Keratinocyte (primary cell): ENCODE measurements around the gene MAGI2. TPM values are rescaled to one million over a fixed set of nuclear protein-coding genes. Genes with fewer than 3 reads are reported as not detected.

ENCODE experiments used
- DNase-seq: peaks from one replicate; pipeline ENCODE4 v3.0.0-alpha.2; 2011; ENCODE audit warnings: low read depth, missing footprints, low spot score
- FAIRE-seq: peaks from 2 replicates; lab custom pipeline; 2011; peaks lifted over from hg19 to GRCh38; lab: Jason Lieb, UNC
- H2AFZ ChIP-seq: 2 replicates; pipeline ENCODE4 v1.6.0; 2012; ENCODE audit warnings: low read length, control low read depth, inconsistent platforms; ENCODE audit not compliant: control insufficient read depth
- H3K27ac ChIP-seq: 2 replicates; pipeline ENCODE4 v1.5.1; 2011; ENCODE audit warnings: low read length; ENCODE audit not compliant: control insufficient read depth, insufficient read depth
- H3K27me3 ChIP-seq: 3 replicates; pipeline ENCODE4 v1.6.0; 2011; ENCODE audit warnings: low read length; ENCODE audit not compliant: control insufficient read depth, insufficient read depth; ENCODE audit errors: extremely low read depth
- H3K36me3 ChIP-seq, 2 experiments: 2 replicates in 1 of 2; 3 replicates in 1 of 2; pipeline ENCODE4 v1.5.1; 2011; ENCODE audit warnings: low read length in 2 of 2, mild to moderate bottlenecking in 1 of 2; ENCODE audit not compliant: control insufficient read depth in 2 of 2, insufficient read depth in 2 of 2; ENCODE audit errors: extremely low read depth in 1 of 2
- H3K4me1 ChIP-seq: 3 replicates; pipeline ENCODE4 v1.5.1; 2011; ENCODE audit warnings: low read length; ENCODE audit not compliant: control insufficient read depth, insufficient read depth; ENCODE audit errors: extremely low read depth
- H3K4me2 ChIP-seq: 3 replicates; pipeline ENCODE4 v1.6.0; 2011; ENCODE audit warnings: low read depth, low read length; ENCODE audit not compliant: control insufficient read depth, insufficient read depth; ENCODE audit errors: extremely low read depth
- H3K4me3 ChIP-seq, 3 experiments: fragments of 200-600 bp in 1 of 3; sonication (generic) in 1 of 3; 2 replicates in 2 of 3; 3 replicates in 1 of 3; pipeline ENCODE4 v1.5.1; 2011 to 2016; ENCODE audit warnings: low read length in 3 of 3, mild to moderate bottlenecking in 3 of 3, control low read depth in 2 of 3, inconsistent platforms in 1 of 3, low read depth in 1 of 3, mixed read lengths in 1 of 3, mixed run types in 1 of 3, moderate library complexity in 1 of 3; ENCODE audit not compliant: control insufficient read depth in 2 of 3, insufficient read depth in 2 of 3; ENCODE audit errors: extremely low read depth in 1 of 3
- H3K79me2 ChIP-seq: 2 replicates; pipeline ENCODE4 v1.6.0; 2012; ENCODE audit warnings: low read length; ENCODE audit not compliant: control insufficient read depth, insufficient read depth
- H3K9ac ChIP-seq: 3 replicates; pipeline ENCODE4 v1.6.0; 2011; ENCODE audit warnings: low read length; ENCODE audit not compliant: control insufficient read depth, insufficient read depth; ENCODE audit errors: extremely low read depth
- H3K9me1 ChIP-seq: 3 replicates; pipeline ENCODE4 v1.6.0; 2011; ENCODE audit warnings: low read length; ENCODE audit not compliant: control insufficient read depth, insufficient read depth; ENCODE audit errors: extremely low read depth
- H3K9me3 ChIP-seq: 2 replicates; pipeline ENCODE4 v1.5.1; 2012; ENCODE audit warnings: low read depth, low read length; ENCODE audit not compliant: control insufficient read depth
- H4K20me1 ChIP-seq: 3 replicates; pipeline ENCODE4 v1.6.0; 2011; ENCODE audit warnings: low read length; ENCODE audit not compliant: control insufficient read depth, insufficient read depth; ENCODE audit errors: extremely low read depth
- EZH2 ChIP-seq: IDR thresholded peaks from one replicate; pipeline ENCODE4 v1.6.1; 2012; ENCODE audit warnings: inconsistent platforms, mild to moderate bottlenecking, low read length, moderate library complexity
- dilution Hi-C: fragments of 300-500 bp; cut with MboI; formaldehyde crosslinking; loops from one replicate; pipeline ENCODE4 v1.7.0; 2020; ENCODE audit warnings: low sequenced_read_pairs; ENCODE audit not compliant: extremely low pct_ligation_motif_present
- polyA plus RNA-seq, 5 experiments: library from polyadenylated mRNA; depleted of rRNA in 3 of 5; stranded (reverse) in 3 of 5; stranded (forward) in 1 of 5; unstranded in 1 of 5; fragments of >200 nt; gene quantifications; 1 replicate in 1 of 5; 2 replicates in 3 of 5; 3 replicates in 1 of 5; pipeline versions ENCODE4 v1.2.1 to v1.2.3, GENCODE V29; 2011 to 2012; ENCODE audit warnings: missing spikeins in 2 of 5, low read depth in 1 of 5, low replicate concordance in 1 of 5
- TF ChIP-seq, protein P1 (sequence below), 3 experiments: IDR thresholded peaks in 1 of 3; conservative IDR thresholded peaks in 1 of 3; optimal IDR thresholded peaks in 1 of 3; 2 replicates in 2 of 3; 3 replicates in 1 of 3; pipeline versions ENCODE3 to v1.5.1; 2011; ENCODE audit warnings: low read length in 3 of 3, mild to moderate bottlenecking in 3 of 3, moderate library complexity in 2 of 3, control low read depth in 1 of 3, inconsistent platforms in 1 of 3; ENCODE audit not compliant: insufficient read depth in 2 of 3; ENCODE audit errors: extremely low read depth in 1 of 3

The MAGI2 gene
- polyA plus RNA-seq, 1 donor (not counting 4 experiments of a cell fraction or from before 2014, with no cell fraction given), result 0.07 TPM

- Histone ChIP-seq H3K4me2 (no peak overlapping the region), H3K36me3 (no peaks in the 10 kb centered on the region), H3K9me1 (no peaks in the 10 kb centered on the region), H3K79me2 (no peaks in the 10 kb centered on the region), H3K4me1 (no peaks in the 10 kb centered on the region), H3K9ac (no peak overlapping the region), H3K9me3 (no peaks in the 10 kb centered on the region), H2AFZ (no peak overlapping the region), H3K27me3 (no peaks in the 10 kb centered on the region), H3K27ac (no peak overlapping the region), H3K4me3 (no peak overlapping the region), H4K20me1 (no peaks in the 10 kb centered on the region)
- dilution Hi-C loops, result no loop called here
- TF ChIP-seq EZH2, result no peak
- TF ChIP-seq, protein P1, sequence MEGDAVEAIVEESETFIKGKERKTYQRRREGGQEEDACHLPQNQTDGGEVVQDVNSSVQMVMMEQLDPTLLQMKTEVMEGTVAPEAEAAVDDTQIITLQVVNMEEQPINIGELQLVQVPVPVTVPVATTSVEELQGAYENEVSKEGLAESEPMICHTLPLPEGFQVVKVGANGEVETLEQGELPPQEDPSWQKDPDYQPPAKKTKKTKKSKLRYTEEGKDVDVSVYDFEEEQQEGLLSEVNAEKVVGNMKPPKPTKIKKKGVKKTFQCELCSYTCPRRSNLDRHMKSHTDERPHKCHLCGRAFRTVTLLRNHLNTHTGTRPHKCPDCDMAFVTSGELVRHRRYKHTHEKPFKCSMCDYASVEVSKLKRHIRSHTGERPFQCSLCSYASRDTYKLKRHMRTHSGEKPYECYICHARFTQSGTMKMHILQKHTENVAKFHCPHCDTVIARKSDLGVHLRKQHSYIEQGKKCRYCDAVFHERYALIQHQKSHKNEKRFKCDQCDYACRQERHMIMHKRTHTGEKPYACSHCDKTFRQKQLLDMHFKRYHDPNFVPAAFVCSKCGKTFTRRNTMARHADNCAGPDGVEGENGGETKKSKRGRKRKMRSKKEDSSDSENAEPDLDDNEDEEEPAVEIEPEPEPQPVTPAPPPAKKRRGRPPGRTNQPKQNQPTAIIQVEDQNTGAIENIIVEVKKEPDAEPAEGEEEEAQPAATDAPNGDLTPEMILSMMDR (optimal IDR thresholded peaks at IDR 0.05 in 1 of 3, IDR thresholded peaks at IDR 0.05 in 1 of 3, conservative IDR thresholded peaks at IDR 0.05 in 1 of 3; ENCODE audit: extremely low read depth in 1 of 3, insufficient read depth in 2 of 3, low read length in 3 of 3), result no peak
- FAIRE-seq, result no peak
- no peak for DNase-seq
Measured at GRCh38 chr7:78165454-78165853, 1288.0 kb downstream of the MAGI2 start.

GRCh38 chr7:78164459-78164858, 1289.0 kb downstream of the MAGI2 start:
- no peak overlapping the region for H3K9ac ChIP-seq
- H3K36me3 ChIP-seq, result no peaks in the 10 kb centered on the region
- H3K4me1 ChIP-seq, result no peaks in the 10 kb centered on the region
- no peak overlapping the region for H3K4me3 ChIP-seq
- no peak overlapping the region for H2AFZ ChIP-seq
- no peaks in the 10 kb centered on the region for H3K79me2 ChIP-seq
- H4K20me1 ChIP-seq, result no peaks in the 10 kb centered on the region
- dilution Hi-C loops, result no loop called here
- DNase-seq (no peak), FAIRE-seq (no peak)
- no peaks in the 10 kb centered on the region for H3K9me1 ChIP-seq
- no peaks in the 10 kb centered on the region for H3K9me3 ChIP-seq
- no peak overlapping the region for H3K27ac ChIP-seq
- H3K4me2 ChIP-seq, result no peak overlapping the region
- no peaks in the 10 kb centered on the region for H3K27me3 ChIP-seq
- TF ChIP-seq EZH2, result no peak
- TF ChIP-seq, protein P1 (optimal IDR thresholded peaks at IDR 0.05 in 1 of 3, IDR thresholded peaks at IDR 0.05 in 1 of 3, conservative IDR thresholded peaks at IDR 0.05 in 1 of 3; ENCODE audit: extremely low read depth in 1 of 3, insufficient read depth in 2 of 3, low read length in 3 of 3), result no peak
